ENCODE measurements around the gene MESP2. TPM values are rescaled to one million over a fixed set of nuclear protein-coding genes. Genes with fewer than 3 reads are reported as not detected.

The MESP2 gene
- total RNA-seq, 1 experiment from 2014 or later = 0.28 TPM

DNA sequence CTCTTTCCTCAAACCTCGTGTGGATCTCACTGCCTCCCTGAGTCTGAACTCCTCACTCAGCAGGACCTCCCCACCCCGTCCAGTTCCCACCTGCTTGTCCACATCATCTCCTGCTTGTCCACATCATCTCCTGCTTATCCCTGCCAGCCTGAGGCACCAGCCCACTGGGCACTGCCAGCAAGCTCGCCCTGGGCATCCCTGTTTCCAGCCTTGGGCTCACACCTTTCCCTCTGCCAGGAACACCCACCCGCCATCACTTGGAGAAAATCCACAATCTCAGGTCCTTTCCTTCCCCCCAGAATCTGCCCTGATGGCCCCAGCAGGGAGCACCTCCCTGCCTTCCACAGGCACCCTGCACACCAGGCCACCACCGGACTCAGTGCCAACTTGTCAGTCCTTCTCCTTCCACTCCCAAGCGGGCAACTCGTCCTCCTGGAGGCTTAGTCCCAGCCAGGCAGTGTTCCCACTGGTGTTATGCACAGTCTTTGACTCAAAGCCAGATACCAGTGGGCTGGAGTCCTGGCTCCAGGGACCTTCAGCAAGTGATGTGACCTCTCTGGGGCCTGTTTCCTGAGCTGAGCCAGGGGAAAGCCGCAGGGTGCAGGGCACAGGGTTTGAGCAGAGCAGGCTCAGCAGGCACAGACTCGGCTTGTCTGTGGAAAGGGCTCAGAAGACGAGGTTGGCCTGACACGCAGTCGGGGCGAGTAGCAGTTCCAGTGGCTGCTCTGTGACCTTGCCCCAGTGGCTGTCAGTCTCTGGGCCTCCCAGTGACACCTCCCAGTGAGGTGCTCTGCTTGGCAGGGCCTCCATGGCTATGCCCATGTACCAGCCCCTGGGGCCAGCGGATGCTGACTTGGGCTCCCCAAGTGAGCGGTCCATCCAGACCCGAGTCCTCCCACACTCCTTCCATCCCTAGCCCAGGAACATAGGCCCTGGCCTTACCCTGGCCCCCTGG is 9.5 kb upstream of the MESP2 start:
- H4K91ac ChIP-seq (ENCODE audit: insufficient read length, low read depth, low read length) = no peak overlapping the region
- no peak overlapping the region for H3K18ac ChIP-seq (ENCODE audit: insufficient read length, low read depth, low read length)
- Mint-ChIP-seq H3K4me1 (no peaks in the 10 kb centered on the region), H3K27ac (no peak overlapping the region), H3K36me3 (ENCODE audit: insufficient read depth in 1 of 3, low read depth in 3 of 3) (no peaks in the 10 kb centered on the region), H3K4me3 (no peak overlapping the region), H3K27me3 (ENCODE audit: low read depth) (peaks cover 4% of the 10 kb centered on the region; the same call in 1 of the 2 replicates), H3K9me3 (no peaks in the 10 kb centered on the region)
- H2BK12ac ChIP-seq (ENCODE audit: insufficient read length, low read depth, low read length) = no peak overlapping the region
- no peak overlapping the region for H2AFZ ChIP-seq (ENCODE audit: low read length)
- no peak overlapping the region for H4K5ac ChIP-seq (ENCODE audit: insufficient read length, low read depth, low read length)
- no peaks in the 10 kb centered on the region for H3K27me3 ChIP-seq (ENCODE audit: insufficient read depth, low read length)
- H2BK20ac ChIP-seq (ENCODE audit: low read depth, low read length, poor library complexity, severe bottlenecking) = no peak overlapping the region
- H3K23ac ChIP-seq (ENCODE audit: insufficient read length, low read depth, low read length) = no peak overlapping the region
- no peak overlapping the region for H2AK5ac ChIP-seq (ENCODE audit: insufficient read length, low read length)
- H3K4me2 ChIP-seq (ENCODE audit: insufficient read depth, insufficient read length, low read length) = no peak overlapping the region
- no CpG with 5 or more reads among the region's 16 CpGs for WGBS (ENCODE audit: extremely low coverage, insufficient read length, low lambda C conversion rate)
- no peak for DNase-seq
- no peaks in the 10 kb centered on the region for H3K79me1 ChIP-seq (ENCODE audit: insufficient read depth, low read depth, low read length, poor library complexity, severe bottlenecking)
- H3K9me3 ChIP-seq (ENCODE audit: control insufficient read depth, low read depth, low read length) = no peaks in the 10 kb centered on the region
- H4K8ac ChIP-seq (replicated peaks; ENCODE audit: insufficient read length, low read depth, low read length) = no peak overlapping the region
- no peak overlapping the region for H3T11ph ChIP-seq (ENCODE audit: low read length)
- no peaks in the 10 kb centered on the region for H3K79me2 ChIP-seq (ENCODE audit: insufficient read depth, low read length)
- no peaks in the 10 kb centered on the region for H4K20me1 ChIP-seq (ENCODE audit: control insufficient read depth, insufficient read depth, insufficient read length)
- no peak overlapping the region for H3K9ac ChIP-seq (ENCODE audit: extremely low read depth, insufficient read length, low read length)
- no peak overlapping the region for H3K27ac ChIP-seq (ENCODE audit: insufficient read length, low read depth, low read length)
- H2BK5ac ChIP-seq (ENCODE audit: insufficient read length, low read length) = no peak overlapping the region
- no peak overlapping the region for H2BK120ac ChIP-seq (ENCODE audit: low read depth, low read length, poor library complexity, severe bottlenecking)
- H3K23me2 ChIP-seq (ENCODE audit: insufficient read length, low read depth, low read length, poor library complexity, severe bottlenecking) = no peaks in the 10 kb centered on the region
- no peak overlapping the region for H2BK15ac ChIP-seq (ENCODE audit: low read depth, low read length)
- no peak overlapping the region; the same call in 1 of the 2 replicates for H3K14ac ChIP-seq (ENCODE audit: insufficient read depth, low read length)
- H3K56ac ChIP-seq (ENCODE audit: insufficient read length, low read depth, low read length) = no peak overlapping the region
- no peaks in the 10 kb centered on the region for H3K4me1 ChIP-seq (ENCODE audit: insufficient read depth, low read length)
- TF ChIP-seq, protein P1, sequence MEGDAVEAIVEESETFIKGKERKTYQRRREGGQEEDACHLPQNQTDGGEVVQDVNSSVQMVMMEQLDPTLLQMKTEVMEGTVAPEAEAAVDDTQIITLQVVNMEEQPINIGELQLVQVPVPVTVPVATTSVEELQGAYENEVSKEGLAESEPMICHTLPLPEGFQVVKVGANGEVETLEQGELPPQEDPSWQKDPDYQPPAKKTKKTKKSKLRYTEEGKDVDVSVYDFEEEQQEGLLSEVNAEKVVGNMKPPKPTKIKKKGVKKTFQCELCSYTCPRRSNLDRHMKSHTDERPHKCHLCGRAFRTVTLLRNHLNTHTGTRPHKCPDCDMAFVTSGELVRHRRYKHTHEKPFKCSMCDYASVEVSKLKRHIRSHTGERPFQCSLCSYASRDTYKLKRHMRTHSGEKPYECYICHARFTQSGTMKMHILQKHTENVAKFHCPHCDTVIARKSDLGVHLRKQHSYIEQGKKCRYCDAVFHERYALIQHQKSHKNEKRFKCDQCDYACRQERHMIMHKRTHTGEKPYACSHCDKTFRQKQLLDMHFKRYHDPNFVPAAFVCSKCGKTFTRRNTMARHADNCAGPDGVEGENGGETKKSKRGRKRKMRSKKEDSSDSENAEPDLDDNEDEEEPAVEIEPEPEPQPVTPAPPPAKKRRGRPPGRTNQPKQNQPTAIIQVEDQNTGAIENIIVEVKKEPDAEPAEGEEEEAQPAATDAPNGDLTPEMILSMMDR (conservative IDR thresholded peaks at IDR 0.05) = no peak
- H3K4ac ChIP-seq (ENCODE audit: low read depth, low read length) = no peak overlapping the region
